HG03280 (cell line): Measurements from ENCODE around the gene BCAR3.

Source experiments
- ATAC-seq: cut with Tn5 transposase; IDR thresholded peaks from one replicate; pipeline ENCODE4 v1.9.1; 2021; ENCODE audit warnings: mild to moderate bottlenecking, moderate library complexity; ENCODE audit not compliant: unreplicated experiment

Gene BCAR3

DNA sequence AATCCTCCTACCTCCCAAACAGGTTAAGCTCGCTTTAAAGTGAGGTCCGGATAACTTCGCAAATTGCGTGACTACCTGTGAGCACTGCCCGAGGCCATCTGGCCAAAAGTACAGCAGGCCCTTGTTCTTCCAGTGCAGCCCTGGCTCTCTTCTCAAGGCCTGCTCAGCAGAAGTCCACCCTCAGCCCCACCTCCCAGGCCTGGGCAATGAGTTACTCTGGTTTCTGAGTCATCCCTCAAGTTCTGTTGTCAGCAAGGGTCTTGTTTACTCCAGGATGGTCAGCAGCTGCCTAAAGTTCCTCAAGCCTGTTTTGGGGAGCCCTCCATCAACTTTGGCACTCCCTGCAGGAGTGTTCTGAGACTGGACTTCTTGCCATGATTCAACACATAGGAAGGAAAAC, 101.7 kb downstream of the BCAR3 start:
- ATAC-seq = no peak

DNA sequence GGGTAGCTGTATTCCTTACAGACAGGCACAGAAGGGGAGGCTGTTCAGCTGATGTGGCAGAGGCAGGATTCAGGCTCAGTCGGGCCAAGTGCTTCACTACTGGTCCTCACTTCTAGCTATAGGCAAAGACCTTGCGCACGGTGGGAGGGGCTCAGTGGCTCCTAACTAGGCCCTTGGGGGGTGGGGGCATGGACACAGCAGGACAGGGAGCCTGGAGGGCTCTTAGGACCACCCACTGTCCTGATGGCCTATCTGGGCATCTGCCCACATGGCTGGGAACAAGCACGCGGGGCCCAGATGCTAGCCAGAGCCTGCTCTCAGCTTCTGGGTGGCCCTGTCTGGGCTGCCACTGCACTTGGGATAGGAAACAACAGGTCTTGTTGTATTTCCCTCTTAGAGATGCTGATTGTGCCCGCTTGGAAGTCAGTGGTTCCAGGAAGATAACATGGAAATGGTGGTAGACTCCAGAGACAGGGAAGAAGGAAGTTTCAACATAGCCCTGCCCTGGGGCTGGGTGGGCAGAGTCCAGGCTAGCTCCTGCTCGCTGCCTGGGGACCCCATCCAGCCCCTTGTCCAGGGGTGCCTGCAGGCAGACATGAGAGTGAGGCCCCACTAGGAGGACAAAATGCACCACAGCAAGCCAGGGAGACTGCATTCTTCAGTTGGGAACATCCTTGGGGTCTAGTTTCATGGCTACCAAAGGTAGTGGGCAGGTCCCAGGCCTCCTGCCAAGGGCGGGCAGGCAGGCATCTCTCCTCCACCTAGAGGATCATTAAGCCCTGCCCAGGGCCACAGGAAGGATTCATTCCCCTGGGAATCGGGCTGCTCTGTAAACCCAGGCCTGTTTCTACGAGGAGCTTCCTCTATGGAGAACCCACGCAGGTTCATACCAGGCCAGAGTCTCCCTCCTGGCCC, 102.5 kb downstream of the BCAR3 start:
- no peak for ATAC-seq

DNA sequence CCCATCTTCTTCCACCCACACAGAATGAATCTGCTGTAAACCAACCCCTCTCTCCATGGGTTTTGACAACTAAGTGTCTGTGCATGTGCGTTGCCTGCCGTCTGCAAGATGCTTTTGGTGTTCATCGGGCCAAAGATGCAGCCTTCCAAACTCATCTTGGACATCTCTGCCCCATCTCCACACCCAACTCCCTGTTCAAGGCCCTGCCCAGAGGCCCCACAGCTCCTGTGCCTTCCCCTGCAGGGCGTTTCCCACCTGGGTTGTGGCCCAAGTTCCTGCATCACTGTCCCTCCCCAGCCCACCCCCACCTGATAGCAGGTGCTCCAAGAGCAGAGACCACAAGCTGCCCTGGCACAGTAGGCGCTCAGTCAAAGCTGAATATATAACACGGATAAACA, 103.2 kb downstream of the BCAR3 start:
- no peak for ATAC-seq

GRCh38 chr1:93577536-93578432, 103.9 kb downstream of the BCAR3 start:
- no peak for ATAC-seq

DNA sequence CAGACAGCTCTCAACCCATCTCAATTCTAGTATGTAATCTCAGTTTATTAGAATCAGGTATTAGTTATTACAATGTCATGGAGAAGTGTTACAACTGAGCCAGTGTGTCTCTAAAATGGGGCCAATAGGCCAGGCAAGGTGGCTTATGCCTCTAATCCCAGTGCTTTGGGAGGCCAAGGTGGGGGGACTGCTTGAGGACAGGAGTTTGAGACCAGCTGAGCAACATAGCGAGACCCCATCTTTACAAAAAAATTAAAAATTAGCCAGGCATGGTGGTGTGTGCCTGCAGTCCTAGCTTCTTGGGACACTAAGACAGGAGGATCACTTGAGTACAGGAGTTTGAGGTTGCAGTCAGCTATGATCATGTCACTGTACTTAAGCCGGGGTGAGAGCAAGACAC, 104.9 kb downstream of the BCAR3 start:
- no peak for ATAC-seq

DNA sequence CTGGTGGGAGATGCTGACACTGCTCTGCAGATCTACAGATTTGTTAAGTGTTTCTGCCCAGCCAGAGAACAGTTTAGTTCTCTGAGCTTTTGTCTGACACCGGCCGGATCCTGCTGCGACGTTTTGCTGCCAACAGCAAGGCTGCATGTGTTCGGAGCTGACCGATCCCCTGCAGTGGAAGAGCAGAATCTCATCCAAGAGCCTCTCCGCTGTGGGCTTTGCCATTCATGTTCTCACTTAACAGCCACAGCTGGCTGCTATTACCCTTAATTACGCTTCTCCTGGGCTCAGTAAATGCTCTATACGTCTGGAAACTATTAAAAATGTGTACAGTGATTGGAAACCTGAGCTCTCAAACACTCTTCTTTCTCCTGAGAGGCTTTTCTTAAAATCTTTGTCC, 105.3 kb downstream of the BCAR3 start:
- ATAC-seq = no peak

DNA sequence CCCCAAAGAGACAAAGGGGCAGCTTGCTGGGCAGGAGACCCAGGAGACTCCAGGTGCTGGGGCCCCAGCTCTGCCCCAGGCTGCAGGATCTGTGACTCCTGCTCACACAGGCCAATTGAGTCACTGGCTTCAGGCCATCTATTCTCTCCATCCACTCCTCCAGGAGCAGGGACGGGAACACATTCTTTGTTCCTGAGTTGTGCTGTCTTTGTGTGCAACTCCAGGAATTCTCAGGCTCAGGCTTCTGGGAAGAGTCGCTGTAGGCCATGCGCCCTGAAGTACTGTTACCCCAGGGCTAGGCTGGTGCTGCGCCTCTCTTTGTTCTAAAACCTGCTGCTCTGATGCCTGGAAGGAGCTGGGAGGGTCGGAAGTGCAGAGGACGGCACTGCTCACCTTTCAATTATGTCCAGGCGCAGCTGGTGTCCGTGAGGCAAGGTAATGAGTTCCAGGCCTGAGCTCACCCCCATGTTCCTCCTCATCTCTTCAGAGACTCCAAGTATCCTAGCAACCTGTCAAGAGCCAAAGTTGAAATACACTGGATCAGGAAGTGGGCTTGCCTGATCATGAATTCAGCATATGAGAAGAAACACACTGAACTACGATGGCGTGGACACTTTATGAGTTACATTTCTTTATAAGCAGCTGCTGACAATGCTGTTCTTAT, 105.9 kb downstream of the BCAR3 start:
- ATAC-seq = no peak

GRCh38 chr1:93574991-93575390, 106.6 kb downstream of the BCAR3 start:
- ATAC-seq = no peak

DNA sequence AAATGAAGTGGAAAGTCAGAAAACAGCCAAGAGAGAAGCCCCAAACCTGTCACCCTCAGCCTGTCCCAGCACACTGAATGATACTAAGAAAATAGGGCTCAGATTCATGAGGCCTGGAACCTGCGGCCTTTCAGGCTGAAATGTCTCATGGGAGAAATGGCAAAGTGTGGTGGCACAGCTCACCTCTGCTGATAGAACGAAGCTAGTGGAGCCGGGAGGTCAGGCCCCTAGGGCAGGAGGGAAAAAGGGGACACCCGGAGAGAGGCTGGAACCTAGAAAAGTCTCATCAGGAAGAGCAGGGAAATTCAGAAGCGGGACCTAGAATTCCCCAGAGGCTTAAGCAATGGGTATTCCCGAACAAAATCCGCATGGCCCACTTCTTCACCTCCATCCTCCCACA, 107.1 kb downstream of the BCAR3 start:
- ATAC-seq = no peak

- no peak for ATAC-seq
Measured at GRCh38 chr1:93573940-93574469, 107.6 kb downstream of the BCAR3 start.

DNA sequence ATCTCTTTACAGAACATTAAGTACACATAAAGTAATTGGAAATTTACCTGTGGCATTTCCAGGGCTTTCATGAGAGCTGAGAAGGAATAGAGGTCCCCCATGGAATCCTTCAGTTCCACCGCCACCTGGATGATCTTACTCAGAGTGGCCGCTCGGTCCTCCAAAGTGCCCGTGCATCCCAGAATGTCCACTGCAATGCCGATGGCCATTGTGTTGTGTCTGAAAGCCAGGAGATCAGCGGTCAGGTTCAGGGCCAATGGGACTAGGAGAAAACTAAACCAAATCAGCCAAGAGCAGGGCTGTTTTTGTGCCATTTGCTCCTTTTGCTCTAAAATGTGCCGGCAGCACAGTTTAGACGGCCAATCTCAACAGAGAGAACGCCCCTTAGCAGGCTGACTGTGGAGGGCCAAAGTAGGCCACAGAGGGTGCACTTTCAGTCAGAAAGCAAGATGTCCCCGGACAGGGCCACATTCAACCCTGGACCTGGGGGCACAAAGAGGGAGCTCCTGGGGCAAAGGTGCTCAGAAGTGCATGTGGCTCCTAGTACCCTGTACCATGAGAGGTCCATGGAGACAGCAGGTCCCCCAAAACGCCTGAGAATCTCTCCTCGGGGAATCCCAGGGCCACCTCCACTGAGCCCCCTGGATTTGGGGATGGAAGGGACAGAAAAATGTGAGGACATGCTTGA, 109.9 kb downstream of the BCAR3 start:
- no peak for ATAC-seq

GRCh38 chr1:93569489-93569888, 112.1 kb downstream of the BCAR3 start:
- ATAC-seq = no peak

DNA sequence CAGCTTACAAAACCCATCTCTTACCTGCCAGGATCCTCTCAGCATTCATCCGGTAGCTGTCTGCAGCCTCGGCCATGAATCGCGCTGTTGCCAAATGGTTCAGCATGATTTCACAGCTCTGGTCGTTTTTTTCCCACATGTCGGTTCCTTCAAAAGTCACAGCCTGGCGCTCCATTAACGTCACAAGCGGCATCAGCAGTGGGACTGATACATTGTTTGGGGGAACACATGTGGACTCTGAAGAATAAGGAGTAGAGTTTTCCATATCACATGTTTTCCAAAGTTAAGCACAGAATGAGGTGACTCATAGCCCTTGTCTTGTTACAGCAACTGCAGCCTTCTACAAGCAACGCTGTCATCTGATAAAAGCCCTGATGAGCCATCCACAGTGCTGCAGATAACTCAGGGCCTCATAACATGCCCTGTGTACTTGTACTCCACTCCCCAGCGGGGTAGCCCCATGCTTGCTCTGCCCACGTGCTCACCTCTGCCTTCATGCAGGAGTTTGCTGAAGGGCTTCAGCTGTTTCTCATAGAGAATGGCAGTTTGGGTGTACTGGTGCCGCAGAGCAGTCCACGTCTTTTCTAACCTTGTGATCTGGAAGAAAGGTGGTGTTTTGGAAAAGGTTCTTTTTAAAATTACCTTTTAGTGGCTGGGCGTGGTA, 114.2 kb downstream of the BCAR3 start:
- no peak for ATAC-seq

DNA sequence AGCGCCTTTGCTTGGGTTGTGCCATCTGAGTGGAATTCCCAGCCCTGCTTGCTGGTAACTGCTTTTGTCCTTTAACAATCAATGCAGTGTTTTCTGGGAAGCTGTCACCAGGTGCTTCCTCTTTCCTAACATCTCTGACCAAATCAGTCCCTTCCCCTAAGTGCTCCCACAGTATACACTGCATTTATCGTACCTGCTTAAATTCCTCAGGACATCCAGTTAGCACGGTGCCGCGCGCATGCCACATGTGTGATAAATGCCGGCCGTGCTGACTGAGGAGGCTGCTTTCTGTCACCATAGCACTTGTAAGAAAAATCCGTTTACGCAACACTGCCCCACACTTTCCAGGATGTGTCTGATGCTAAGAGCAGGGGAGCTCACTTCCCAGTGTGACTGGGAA, 115.4 kb downstream of the BCAR3 start:
- no peak for ATAC-seq

DNA sequence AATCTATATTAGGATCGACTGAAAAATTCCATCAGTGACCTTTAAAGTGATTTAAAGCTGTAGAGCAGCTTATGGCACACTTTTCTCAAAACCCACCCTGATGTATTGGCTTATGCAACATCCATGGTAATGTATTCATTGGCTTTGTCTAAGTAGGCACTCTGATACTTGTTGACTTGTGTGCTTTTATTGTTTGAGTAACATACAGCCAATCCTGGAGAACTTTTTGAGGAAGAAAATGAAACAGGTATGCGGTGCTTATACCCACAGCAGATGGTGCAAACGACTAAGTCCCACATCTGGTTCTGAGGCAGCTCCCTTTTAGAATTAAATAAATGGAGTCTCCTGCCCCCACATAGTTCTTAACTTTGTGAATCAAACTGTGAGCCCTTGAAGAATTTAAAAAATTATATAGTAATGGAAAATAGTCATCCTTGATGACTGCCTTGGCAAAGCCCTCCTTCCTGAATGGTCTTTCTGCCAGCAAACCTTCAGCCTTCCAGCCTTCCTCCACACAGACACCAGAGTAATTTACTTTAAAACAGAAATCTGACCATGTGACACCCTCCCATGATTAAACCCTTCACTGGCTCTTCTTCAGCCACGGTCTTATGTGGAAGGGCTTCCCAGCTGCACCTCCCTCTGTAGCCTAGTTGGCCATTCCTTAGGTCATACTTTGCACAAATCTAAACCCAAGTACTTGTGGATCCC, 116.0 kb downstream of the BCAR3 start:
- no peak for ATAC-seq

- ATAC-seq = no peak
Measured at GRCh38 chr1:93559695-93560094, 121.9 kb downstream of the BCAR3 start.

DNA sequence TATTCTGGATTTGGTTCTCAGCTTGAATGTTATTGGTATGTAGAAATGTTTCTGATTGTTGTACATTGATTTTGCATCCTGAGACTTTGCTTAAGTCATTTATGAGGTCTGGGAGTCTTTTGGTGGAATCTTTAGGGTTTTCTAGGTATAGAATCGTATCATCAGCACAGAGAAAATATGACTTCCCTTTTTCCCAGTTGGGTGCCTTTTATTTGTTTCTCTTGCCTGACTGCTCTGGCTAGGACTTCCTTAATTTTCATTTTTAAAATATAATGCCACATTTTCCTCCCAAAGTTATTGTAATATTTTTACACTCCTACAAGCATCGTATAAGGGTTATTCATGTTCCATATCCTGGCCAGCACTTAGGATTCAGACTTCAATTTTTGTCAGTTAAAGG, 122.6 kb downstream of the BCAR3 start:
- no peak for ATAC-seq

GRCh38 chr1:93556291-93556690, 125.3 kb downstream of the BCAR3 start:
- ATAC-seq = no peak
